NCI-H2029 treated with DMSO at 0.1 percent for 48 hours (cell line): ENCODE results near the gene CHRNA9.

Experiments
- DNase-seq: peaks from one replicate; lab custom pipeline; 2025; lab: John Stamatoyannopoulos, UW

CHRNA9 gene

DNA sequence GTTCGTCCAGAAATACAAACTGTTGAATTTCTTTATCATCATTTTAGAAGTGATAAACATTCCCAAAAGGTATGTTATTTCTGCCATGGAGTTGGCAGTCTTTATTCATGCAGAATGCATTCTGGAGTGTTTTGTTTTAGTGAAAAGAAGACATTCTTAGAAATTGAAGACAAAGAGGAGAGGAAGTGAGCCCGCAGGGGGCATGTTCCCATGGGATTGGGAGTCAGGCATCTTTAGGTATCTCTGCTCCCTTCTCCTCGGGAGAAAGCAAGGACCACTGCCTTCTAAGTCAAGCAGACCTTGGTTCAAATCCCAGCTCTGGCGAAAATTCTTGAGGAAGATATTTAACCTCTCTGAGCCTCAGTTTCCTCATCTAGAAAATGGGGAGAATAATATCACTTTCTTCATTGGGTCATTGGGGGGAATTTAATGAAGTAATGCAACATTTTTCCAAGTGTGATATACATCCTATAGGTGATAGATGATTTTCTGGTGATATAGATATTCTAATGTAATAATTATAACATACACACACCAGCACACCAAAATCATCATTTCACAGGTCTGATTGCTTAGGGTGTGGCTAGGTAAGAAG lies 26.5 kb upstream of the CHRNA9 start:
- DNase-seq: no peak

DNA sequence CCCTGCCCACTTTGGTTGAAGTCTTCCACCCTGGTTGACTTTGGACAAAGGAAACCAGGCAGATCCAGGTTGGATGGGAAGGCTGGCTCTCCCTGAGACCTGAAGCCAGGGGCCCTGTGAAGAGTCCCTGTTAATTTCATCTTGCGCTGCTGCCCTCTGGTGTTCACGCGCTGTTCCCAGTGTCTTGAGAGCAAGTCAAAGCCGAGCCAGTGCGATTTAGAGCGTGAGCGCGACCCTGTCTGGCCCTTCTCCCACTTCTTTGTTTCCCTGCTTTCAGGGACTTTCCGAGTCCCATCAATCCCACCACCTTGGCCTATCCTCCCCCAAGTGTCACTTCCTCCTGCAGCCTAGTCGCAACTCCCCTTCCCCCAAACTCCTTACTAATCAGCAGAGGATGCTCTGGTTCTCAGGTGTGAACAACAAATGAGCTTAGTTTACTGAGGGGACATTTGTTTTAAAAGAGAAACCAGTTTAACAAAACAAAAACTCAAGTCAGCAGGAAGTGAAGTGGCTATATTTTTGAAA lies 25.8 kb upstream of the CHRNA9 start:
- no peak for DNase-seq

DNA sequence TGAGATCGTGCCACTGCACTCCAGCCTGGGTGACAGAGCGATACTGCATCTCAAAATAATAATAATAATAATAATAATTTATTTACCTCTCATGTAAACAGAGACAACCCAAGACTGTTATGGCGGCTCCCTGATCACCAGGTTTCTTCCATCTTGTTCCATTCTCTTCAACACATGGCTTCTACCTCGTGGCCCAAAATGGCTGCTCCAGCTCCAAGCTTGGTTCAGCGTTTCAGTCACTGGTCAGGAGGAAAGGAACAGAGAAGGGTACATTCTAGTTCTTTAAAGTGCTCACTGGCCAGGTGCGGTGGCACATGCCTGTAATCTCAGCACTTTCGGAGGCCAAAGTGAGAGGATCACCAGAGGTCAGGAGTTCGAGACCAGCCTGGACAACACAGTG lies 24.9 kb upstream of the CHRNA9 start:
- DNase-seq: no peak

DNA sequence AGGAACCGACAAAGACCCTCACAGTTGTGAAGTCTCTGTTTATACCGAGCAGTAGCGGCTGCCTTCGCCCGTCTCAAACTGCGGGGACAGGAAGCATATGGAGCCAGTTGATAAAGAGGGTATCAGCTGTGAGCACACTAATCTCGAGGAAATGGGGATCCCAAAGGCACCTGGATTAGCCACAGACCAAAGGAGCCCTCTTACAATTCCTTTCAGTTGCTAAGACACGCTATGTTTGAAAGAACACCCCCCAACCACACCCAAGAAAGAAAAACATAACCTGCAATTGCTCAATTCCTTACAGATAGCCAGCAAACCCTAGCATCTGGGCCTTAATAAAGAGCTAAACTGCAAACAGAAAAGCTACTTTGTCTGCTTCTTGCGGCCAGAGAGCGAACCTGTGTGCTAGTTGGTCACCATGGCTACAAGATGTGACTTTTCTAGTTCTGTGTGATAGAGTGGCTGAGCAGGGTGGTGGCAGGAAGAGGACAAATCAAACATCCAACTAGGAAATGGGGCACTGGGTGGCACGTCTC lies 23.3 kb upstream of the CHRNA9 start:
- no peak for DNase-seq

DNA sequence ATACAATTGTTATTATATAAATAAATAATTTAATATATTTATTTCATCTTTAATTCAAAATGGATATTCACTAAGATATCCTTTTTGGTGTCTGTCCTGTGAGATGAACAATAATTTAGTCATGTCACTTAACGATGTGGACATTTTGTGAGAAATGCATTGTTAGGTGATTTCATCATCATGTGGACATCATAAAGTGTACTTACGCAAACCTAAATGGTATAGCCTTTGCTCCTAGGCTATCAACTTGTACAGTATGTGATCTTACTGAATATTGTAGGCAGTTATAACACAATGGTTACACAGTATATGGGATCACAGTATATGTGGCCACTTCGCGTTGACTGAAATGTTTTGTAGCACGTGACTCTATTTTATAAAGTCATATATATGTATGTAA lies 20.2 kb upstream of the CHRNA9 start:
- DNase-seq: no peak

DNA sequence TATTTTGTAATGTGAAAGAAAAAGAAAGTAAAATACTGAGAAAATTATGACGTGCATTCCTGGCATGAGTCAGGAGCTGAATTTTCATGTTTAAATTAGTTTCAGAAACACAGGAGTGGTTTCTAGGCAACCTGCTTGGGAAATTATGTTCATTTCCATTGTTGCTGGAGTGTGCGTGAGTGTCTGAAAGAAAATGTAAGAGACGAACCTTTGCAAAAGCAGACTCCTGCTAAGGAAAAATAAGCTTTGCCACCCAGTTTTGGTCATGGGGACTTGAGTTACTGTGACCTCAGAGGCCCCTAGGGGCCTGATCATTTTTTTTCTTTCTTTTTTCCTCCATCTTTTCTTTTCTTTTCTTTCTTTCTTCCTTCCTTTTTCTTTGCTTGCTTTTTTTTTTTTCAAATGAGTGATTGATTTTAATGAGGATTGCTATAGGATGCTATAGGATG lies 18.8 kb upstream of the CHRNA9 start:
- no peak for DNase-seq

DNA sequence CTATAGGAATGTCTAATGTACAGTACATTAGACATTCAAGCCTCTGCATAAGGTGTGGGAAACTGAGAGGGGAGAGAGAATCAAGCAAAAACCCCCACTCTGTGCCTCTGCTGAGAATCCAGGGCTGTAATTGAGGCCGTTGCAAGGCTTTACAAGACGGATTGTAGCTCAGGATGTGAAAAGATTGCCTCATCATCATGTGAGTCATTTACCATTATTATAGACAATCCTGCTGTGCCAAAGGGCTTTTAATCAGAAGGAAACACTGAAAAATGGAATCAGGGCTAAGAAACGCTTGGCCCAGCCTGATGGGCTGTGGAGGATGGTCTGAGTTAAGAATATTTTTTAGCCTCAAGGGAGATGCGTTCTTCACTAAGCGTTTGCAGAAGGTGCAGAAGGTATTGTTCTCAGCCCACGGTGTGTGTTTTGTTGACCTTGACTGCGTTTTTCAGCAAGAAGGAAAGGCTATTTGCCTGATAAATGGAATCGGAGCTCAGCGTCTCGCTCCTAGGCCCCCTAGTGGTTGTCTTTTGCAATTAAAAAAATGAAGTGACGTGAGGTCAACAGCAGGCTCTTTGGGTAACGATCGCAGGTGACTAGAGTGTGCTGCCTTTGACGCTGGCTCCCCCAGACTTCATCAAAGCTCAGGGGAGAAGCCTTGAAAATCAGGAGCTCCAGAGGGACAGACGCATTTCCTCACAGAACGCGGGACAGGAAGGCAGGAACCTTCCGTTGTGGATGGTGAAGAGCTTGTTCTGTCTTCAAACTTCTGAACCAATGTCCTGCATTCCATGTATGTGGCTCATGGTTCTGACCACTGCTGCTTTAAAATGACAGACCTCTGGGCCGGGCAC lies 18.1 kb upstream of the CHRNA9 start:
- no peak for DNase-seq

DNA sequence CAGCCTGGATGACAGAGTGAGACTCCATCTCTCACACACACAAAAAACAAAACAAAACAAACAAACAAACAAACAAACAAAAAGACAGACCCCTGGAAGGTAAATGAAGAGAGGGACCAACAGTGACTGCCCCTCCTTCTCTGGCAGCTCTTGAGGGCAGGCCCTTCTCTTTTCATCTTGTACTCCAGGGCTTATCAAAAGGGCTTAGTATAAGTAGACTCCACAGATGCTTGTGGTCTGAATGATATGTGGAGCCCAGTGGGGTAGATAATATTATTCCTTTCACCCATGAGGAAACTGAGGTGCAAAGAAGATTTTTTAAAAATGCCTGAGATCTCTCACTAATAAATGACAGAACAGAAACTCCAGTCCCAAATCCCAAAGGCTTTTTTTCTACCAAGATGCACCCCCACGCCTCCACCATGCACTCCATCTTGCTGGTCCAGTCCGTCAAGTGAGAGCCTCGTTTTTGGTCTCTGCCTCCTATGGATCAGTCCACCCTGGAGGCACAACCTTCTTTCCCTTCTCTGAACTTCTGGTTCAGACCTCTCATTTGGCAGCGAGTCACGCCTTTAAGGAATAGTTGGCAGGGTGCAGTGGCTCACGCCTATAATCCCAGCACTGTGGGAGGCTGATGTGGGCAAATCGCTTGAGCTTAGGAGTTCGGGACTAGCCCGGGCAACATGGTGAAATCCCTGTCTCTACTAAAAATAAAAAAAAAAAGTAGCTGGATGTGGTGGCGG lies 17.0 kb upstream of the CHRNA9 start:
- DNase-seq: no peak

DNA sequence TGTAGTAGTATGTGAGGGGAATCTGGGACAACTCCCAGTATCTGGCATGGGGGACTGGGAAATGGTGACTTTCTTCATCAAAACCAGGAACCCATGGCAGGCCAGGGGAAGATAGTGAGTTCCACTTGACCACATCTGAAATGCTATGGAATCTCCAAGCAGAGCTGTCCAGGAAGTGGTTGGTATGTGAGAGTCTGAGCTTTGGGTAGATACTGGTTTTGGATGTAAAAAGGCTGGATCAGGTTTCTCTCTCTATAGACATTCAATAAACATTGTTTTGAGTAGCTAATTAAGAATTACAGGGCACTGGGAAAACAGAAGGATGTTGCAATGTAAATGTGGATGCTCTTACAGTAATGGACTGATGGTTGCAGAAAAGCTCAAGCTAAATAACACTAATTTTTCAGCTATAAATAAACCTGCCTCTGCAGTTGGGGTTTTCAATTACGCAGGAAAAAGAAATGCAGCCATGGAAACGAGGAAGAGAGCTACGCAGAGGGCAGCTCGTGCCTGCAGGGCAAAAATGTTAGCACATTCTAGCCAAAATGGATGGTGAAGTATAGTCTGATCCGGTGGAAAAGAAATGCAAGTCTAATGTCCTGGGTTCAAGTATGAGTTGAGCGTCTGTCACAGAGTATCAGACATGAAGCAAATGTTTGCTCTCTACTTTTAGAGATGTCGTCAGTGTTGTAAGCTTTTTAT lies 13.4 kb upstream of the CHRNA9 start:
- peak; percentile 74 for DNase-seq

DNA sequence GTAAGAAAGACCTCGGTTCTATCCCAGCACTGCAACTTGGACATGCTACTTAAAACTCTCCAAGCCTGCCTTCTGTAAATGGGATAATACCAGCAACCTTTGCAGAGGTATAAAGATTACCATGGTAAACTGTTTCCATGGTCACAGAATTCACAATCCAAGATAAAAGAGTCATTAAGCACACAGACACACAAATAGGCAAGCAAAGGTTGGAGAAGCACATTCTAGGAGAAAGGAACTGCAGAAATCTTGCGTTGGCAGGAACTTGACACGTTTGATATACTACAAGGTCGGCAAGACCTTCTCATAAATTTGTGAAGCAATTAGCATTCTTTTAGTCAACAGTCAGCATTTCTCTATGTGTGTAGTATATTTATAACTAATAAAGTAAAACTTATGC lies 12.3 kb upstream of the CHRNA9 start:
- DNase-seq: no peak

DNA sequence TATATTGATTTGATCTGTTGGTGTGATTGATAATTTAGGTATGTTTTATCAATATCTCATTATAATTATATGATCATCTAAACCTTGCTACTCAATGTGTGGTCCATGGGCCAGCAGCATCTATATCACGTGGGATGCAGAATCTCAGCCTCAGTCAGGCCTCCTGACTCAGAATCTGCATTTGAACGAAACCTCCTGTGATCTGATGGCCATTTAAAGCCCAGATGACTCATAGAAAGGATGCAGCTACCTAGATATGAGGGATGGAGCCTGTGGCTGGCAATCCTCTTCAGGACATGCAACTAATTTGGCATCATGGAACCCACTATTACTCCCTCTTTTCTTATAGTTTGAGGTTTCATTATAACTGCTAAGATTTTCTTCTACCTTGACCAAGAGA lies 11.3 kb upstream of the CHRNA9 start:
- DNase-seq: no peak

DNA sequence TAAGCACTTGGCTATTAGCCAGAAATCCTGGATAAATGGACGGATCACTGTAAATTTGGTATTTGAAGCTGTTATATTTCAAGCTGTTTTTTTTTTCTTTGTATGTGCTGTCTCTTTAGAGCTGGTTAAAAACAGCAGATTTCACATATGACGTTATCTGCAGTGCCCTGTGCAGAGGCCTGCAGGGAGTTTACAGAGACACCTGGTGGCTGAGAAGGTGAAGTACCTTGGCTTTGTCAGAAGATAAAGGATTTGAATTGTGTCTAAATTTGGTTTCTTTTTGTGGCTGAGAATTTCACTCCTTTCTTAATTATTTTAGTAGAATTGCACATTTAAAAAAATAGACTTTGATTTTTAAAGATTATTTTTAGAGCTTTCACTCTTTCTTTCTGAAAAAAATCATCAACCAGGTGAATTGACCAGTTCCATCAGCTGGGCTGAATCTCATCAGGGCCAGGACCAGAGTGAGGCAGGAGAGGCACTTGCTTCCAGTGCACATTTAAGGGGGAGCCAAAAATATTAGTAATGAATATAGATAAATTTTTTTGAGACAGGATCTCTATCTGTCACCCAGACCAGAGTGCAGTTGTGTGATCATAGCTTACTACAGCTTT lies 9.6 kb upstream of the CHRNA9 start:
- DNase-seq: peak; percentile 52

DNA sequence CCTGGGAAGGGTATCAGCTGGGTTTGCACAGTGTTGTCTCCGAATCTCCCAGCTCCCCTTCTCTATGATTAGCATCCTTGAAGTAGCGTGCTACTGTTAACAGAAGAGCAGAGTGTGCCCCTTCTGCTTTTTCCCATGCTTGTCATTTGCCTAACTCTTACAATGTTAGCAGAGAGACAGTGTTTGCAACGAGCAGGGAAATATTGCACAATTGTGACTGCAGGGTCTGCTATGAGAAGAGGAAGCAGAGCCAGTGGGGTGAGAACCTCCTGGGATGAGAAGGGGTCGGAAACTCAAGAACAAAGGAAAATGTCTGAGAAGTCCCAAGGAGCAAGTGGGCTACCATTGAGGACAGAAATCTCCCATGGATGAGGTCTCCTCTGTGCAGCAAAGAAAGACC lies 7.8 kb upstream of the CHRNA9 start:
- no peak for DNase-seq

DNA sequence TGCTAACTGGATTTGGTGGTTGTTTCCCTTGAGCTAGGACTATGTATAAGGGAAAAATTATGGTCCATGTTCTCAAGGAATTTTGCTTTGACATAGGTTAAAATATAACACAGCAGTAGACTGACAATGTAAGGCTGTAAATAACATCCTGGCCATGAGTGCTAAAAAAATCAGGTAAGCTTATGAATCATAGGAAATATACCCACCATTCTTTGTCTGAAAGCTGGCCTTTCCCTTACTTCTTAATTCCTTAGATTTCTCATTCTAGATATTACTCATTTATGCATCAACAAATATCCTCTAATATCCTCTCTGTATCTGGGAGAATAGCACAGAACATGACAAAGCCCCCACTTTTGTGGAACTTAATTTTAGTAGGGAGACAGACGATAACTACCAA lies 6.8 kb upstream of the CHRNA9 start:
- DNase-seq: no peak

DNA sequence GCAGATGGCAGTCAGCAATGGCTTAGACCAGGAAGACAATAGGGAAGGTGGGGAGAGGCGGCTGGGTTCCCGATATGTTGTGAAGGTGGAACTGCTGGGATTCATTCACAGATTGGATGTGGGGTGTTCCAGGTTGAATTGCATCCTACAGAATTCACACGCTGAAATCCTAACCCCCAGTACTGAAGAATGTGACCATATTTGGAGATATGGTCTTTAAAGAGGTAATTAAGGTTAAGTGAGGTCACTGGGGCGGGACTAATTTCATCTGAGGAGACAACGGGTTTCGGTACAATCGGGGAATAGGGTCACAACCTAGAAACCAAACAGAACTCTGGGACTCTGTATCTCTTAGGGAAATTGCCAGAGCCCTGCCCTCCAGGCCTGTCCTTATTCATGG lies 5.3 kb upstream of the CHRNA9 start:
- DNase-seq: no peak

DNA sequence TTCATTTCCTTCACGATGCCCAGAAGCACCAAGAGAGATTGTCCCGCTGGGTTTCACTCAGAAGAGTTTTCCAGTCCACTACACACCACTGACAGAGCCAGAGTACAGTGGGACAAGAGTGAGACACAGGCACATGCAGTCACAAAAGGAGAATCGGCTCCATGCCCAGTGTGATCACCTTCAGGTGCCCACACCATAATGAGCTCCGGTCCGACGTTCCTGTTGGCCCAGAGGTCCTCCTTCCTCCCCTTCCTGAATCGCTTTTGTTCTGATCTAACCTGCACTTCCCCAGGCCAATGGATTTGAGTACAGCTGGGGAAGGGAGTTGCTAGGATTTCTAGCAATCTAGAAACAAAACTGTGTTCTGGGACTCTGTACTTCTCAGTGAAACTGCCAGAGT lies 4.6 kb upstream of the CHRNA9 start:
- DNase-seq: no peak

DNA sequence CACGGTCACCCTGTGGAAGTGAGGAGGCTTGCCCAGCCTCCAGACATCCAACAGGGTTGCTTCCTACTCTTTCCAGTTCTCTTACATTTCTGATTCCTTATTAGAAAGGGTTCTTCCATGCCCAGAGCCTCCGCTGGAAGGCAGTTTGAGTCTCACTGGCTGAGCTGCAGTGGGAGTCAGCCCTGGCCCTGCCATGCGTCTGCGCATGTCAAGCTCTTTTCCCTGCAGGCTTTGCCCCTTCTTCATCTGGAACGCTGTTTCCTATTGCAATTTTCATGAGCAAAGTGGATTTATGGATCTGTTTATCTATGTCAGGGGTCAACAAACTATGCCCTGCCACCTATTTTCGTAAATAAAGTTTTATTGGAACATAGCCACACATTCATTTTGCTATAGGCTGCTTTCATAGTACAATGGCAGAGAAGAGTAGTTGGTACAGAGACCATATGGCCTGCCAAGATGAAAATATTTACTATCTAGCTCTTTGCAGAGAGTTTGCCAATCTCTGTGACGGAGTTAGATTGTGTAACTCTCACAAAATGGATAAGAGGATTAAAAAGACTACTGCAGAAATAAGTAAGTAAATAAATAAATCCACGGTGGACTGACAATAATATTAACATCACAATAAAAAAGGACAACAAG lies 3.9 kb upstream of the CHRNA9 start:
- DNase-seq: no peak

DNA sequence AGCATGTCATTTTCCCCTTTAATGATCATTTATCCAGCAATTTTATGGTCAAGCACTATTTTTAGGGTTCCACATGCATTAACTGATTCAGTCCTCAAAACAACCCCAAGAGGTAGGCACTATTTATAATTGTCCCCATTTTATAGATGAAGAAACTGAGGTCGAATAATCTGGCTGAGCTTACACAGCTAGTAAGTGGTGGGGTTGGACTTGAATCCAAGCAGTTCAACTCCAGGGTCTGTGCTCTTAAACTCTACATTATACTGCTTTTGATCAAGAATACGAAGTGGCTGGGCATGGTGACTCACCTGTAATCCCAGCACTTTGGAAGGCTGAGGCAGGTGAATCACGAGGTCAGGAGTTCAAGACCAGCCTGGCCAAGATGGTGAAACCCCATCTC lies 3.2 kb upstream of the CHRNA9 start:
- DNase-seq: no peak

DNA sequence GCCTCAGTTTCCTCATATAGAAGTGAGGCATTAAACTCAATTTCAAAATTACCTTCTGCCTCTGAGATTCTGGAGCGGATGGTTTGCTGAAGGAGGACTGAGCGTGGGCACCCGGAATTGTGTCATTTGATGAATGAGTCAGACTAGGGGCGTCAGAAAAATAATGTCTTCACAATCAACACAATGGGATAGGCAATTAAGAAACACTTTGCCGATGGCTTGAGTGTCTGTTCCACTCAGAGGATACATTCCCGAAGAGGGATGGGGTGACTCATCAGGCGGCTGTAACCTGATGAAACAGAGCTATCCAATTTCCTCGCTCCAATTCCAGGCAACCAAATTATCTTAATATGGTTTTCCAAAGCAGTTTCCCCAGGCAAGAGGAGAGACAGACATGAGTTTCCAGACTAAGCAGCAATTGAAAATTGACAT lies 1.2 kb upstream of the CHRNA9 start:
- peak; percentile 90 for DNase-seq

DNA sequence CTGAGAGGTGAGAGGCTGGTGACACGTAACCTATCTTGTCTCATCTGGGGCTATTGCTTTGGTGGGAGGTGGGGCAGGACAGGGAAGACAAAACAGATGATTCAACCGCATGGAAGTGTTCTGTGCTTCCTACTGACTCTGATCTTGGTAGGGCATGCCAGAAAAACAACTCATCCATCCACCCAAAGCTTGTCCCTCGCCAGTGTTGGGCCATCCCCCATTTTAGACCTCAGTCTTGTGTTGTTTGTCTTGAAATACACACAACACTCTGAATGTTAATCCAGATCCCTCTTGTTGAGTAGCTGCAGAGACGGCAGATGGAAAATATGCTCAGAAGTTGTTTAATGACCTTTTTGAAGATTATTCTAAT lies 377 bp downstream of the CHRNA9 start:
- peak; percentile 69 for DNase-seq

DNA sequence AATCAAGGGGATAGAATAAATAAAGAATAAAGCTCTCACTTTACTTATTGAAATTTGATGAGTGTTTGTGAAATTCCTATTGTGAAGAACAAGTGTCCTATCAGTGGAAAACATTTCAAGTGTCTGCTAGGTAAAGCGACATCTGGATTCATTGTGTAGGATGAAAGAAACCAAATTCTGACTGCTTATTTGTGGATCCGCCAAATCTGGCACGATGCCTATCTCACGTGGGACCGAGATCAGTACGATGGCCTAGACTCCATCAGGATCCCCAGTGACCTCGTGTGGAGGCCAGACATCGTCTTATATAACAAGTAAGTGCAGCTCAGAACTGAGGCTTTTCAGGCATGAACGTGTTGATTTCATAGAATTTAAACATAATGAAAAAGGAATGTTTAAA lies 1.9 kb downstream of the CHRNA9 start:
- DNase-seq: peak; percentile 84
